Ramos (cell line): Measurements from ENCODE around the gene TSPEAR.

ENCODE experiments used
- in situ Hi-C: fragments of 300-500 bp; cut with MboI; formaldehyde crosslinking; loops from one replicate; pipeline ENCODE4 v1.14.3; 2022; ENCODE audit warnings: low sequenced_read_pairs; ENCODE audit not compliant: unreplicated experiment

TSPEAR gene

GRCh38 chr21:44448651-44449131 is 262.7 kb downstream of the TSPEAR start:
- in situ Hi-C loops, result no loop called here
